Islet precursor cell (in vitro differentiated cells): ENCODE measurements around the gene LDAF1.

Source experiments
- DNase-seq: peaks from one replicate; pipeline ENCODE4 v3.0.0-alpha.2; 2018

Gene LDAF1

GRCh38 chr16:21199607-21200218 lies 41.2 kb downstream of the LDAF1 start:
- DNase-seq = peak; percentile 62

GRCh38 chr16:21203155-21203797 lies 44.8 kb downstream of the LDAF1 start:
- peak; percentile 82 for DNase-seq

- DNase-seq = no peak
Measured at GRCh38 chr16:21205303-21205702, 46.8 kb downstream of the LDAF1 start.

DNA sequence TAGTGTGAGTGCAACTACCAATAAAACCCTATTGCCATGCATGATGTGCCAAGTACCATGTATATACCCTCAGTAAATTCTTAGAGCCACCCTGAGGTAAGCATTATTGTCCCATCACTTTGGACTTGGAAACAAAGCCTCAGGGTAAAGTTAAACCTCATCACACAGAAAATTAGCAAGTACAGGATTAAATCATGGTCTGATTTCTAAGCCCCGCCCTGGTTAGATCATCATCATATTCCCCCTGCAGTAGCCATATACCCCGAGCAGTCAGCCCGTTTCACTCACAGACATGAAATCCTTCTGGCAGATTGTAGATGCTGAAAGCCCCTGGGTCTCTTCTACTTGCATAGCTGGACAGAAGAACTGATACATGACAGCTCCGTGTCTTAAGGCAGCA lies 48.1 kb downstream of the LDAF1 start:
- DNase-seq = no peak

DNA sequence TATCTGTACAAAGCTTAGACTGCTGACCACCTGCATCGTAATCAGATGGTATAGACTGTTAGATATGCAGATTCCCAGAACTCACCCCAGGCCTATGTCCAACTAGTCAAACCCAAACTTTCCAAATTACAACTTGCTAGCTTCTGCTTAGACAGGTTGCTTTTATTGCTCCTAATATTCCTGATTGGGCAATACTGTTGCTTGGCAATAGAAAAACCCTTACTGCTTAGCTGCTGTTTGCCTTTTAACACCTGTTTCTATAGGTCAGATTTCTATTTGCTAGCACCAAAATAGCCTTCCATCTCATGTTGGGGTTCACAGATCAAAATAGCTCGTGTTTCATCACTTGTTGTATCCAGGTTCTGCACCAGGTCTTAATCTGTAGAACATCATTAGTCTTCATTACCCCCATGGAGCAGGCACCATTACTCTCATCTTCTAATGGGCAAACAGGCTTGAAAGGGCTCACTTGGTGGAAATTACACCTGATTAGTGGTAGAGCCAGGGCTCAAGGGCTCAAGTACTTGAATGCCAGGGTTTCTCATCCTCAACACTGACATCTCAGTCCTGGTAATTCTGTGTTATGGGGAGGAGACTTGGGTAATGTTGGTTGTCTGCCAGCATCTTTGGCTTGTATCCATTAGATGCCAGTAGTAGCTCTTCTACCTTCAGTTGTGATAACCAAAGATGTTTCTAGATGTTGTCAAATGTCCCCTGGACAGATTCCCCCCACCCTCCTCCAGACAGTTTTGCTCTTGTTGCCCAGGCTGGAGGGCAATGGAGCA lies 50.2 kb downstream of the LDAF1 start:
- no peak for DNase-seq

DNA sequence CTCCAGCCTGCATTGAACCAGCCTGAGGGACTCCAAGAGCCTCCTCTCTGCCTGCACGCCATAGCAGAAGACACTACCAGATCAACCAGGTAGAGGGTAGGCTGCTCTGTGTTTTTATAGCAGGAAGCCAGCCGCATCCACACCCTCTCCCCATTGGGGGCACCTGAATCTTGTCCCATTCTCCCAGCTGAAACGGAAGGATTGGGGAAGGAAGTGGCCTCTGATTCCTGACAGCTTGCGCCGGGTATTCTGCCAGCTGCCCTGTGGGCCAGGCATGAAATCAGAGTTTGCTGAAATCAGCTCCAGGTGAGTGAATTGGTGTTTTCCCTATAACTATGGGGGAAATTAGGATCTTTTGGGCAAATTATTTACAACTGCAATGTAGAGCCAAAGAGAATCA lies 53.0 kb downstream of the LDAF1 start, which contains the start of gene ZP2:
ZP2 (minus strand) TSS at position 89 of the 400 bp plus-strand sequence; CDS start at position 62, 27 bp downstream.
- no peak for DNase-seq

DNA sequence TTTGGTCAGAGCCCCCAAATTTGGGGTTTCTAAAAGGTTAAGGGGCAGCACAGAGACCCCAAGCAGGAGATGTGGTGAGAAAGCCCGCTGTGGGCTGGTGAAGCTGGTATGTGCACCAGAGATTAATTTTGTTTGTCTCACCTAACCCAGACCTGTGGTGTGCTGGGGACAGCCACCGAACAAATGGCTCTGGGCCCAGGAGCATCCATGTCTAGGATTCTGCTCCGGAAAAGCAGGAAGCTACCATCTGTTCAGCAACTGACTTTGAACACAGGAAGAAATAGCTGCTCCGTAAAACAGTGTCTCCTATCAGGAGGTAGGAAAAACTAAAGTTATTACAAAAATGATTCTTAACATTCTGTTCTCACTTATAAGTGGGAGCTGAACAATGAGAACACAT lies 55.6 kb downstream of the LDAF1 start:
- DNase-seq = no peak

DNA sequence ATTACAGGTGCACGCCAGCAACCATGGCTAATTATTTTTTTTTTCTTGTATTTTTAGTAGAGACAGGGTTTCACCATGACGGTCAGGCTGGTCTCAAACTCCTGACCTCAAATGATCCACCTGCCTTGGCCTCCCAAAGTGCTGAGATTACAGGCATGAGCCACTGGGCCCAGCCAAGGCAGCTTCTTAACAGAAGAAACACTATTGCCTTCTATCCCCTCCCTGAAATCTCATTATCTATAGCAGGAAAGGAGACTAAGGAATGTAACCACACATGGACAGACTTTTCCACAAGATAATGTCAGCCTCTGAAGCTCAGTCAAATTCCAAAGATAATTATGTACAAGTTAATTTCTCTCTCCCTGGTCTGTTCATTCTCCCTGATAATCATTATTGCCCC lies 58.6 kb downstream of the LDAF1 start:
- no peak for DNase-seq

GRCh38 chr16:21218153-21218552 lies 59.7 kb downstream of the LDAF1 start:
- DNase-seq = no peak

DNA sequence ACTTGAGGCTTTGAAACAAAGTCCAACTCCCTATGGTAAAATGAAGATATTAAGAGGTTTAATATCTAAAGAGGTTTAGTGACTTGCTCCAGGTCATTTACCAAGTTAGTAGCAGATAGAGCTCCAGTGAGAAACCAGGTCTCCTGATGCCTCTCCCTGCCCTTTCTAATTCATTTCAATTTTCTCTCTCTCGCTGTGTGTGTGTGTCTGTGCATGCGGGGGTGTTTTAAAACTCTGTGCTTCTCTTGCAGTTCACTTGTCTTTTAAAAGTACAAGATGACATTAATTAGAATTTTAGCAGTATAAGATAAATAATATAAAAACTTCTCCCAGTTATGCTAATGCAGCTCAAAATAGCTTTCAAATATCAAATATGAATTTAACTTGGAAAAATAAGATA lies 61.1 kb downstream of the LDAF1 start:
- DNase-seq = no peak

DNA sequence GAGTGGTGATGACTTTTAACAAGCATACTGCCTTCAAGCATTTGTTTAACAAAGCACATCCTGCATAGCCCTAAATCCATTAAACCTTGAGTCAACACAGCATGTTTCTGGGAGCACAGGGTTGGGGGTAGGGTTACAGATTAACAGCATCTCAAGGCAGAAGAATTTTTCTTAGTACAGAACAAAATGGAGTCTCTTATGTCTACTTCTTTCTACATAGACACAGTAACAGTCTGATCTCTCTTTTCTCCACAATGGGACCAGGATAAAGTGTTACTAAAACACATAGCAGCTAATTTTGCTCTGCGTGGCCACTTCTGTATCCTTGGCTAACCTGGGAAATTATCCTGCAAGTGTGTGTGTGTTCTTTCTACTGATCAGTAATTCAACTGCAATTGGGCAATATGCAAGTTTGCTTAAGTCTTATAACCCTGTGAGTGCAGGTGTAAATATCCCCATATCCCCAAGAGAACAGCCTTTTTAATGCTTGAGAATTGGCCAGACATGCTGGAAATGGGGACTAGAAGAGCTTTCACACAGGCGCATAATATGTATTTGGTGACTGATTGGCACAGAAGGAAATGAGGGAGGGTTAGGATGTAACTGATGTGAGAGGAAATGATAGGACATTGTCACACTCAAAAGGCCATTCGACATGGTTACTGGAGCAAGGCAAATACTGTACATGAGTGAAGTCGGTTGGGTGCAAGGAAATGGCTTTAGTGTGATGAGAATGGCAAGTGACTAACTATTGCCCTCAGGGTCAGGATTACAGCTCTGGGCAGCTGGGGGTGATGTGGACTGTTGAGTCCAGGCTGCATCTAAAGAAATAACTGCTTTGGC lies 64.2 kb downstream of the LDAF1 start:
- no peak for DNase-seq

GRCh38 chr16:21223787-21224186 lies 65.3 kb downstream of the LDAF1 start:
- no peak for DNase-seq

GRCh38 chr16:21224800-21225199 lies 66.3 kb downstream of the LDAF1 start:
- no peak for DNase-seq

DNA sequence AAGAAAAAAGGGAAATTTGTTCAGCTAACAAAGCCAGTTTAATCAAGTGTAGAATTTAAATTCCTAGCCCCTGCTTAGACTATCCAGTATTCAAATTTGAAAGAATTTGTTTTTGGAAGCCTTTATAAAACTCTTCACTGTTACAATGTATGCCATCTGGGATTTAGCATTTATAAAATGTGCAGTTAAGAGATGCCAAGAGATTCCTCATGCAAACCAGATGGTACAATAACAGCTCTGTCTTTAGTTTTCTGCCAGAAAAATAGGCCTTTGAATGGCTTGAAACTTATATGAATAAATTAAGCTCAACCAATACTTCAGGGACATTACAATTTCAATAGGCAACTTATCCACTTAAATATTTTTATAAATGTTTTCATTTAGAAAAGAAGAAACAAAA lies 68.3 kb downstream of the LDAF1 start:
- no peak for DNase-seq

DNA sequence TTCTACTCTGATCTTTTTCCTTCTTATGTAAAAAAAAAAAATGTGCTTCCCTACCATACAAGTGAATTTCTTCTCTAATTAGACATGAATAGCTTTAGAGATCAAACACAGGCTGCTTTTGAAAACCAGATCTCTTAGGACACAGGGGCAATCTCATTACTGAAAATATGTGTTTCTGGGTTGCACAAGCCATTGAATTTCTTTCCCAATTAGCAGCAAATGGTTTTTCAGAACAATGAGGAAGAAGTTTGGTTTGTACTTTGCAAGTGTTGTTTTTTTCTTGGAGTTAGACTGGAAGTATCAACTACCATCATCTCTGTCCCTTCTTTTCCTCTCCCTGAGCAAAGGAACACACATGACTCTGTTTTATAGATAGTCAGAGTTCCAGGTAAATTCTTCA lies 69.4 kb downstream of the LDAF1 start:
- no peak for DNase-seq

DNA sequence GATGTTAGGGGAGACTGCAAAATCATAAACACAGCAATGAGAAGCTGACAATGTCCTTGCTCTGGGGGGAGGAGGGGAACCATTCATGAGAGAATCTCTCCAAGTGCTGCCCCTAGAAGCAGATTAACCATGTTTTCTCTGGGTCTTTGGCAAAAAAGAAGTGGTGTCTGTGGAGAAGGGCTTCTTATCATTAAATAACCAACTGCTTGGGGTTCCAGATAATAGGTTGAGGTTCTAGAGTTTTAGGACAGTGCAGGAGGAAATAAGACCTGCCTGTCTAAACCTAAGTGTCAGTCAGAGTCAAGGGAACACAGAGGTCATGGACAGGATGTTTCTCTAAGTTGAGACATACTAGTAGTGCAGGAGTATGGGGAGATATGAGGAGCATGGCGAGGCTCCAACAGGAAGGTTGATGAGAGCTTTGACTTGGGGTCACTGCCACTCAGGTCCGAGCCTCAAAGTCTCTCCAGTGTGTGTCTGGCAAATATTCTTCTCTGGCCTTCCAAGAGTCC lies 69.9 kb downstream of the LDAF1 start:
- DNase-seq = no peak
